K562 (cell line): ENCODE measurements around the gene CRKL. TPM values are rescaled to one million over a fixed set of nuclear protein-coding genes. Genes with fewer than 3 reads are reported as not detected.

Source experiments
- ASH1L ChIP-seq: fragments of 450-650 bp; IDR thresholded peaks from 2 replicates; pipeline ENCODE4 v1.6.1; 2018; ENCODE audit warnings: borderline replicate concordance, mild to moderate bottlenecking, low read depth; ENCODE audit not compliant: partially characterized antibody
- COPS2 ChIP-seq: fragments of 450-650 bp; conservative IDR thresholded peaks from 2 replicates; pipeline ENCODE4 v1.6.1; 2016; ENCODE audit warnings: mild to moderate bottlenecking, moderate library complexity
- FOXK2 ChIP-seq, 2 experiments: fragments of 450-650 bp; IDR thresholded peaks in 1 of 2; conservative IDR thresholded peaks in 1 of 2; 2 replicates each; pipeline ENCODE4 v1.6.1; 2016; ENCODE audit warnings: low read depth in 2 of 2, mild to moderate bottlenecking in 1 of 2
- GABPB1 ChIP-seq: sonication (generic); formaldehyde crosslinking; IDR thresholded peaks from 2 replicates; pipeline ENCODE4 v1.8.0; 2022; ENCODE audit warnings: mild to moderate bottlenecking, missing genetic modification reagents
- KLF10 ChIP-seq: fragments of 250-450 bp; sonication (Bioruptor Pico); IDR thresholded peaks from 2 replicates; pipeline ENCODE4 v1.6.1; 2021; ENCODE audit warnings: matching md5 sums
- MYBL2 ChIP-seq, 2 experiments: fragments of 450-650 bp in 1 of 2; sonication (generic) in 1 of 2; formaldehyde crosslinking in 1 of 2; IDR thresholded peaks; 2 replicates each; pipeline versions ENCODE4 v1.6.1 to v1.8.1; 2017 to 2022; ENCODE audit warnings: borderline replicate concordance in 1 of 2, inconsistent platforms in 1 of 2, low read depth in 1 of 2, mild to moderate bottlenecking in 1 of 2, missing genetic modification reagents in 1 of 2, moderate library complexity in 1 of 2
- MYC ChIP-seq, 2 experiments: fragments of 250-450 bp in 1 of 2; sonication (Bioruptor Pico) in 1 of 2; IDR thresholded peaks; 2 replicates each; pipeline versions ENCODE4 v1.5.1 to v1.6.1; 2012 to 2021; ENCODE audit warnings: low read depth in 2 of 2, borderline replicate concordance in 1 of 2, improper control_type of control experiment in 1 of 2, low read length in 1 of 2, mild to moderate bottlenecking in 1 of 2, moderate library complexity in 1 of 2
- PURB ChIP-seq: sonication (generic); formaldehyde crosslinking; IDR thresholded peaks from 2 replicates; pipeline ENCODE4 v1.9.0; 2021; ENCODE audit warnings: low read depth, mild to moderate bottlenecking, missing genetic modification reagents
- RBM34 ChIP-seq: fragments of 200-400 bp; formaldehyde crosslinking; IDR thresholded peaks from 2 replicates; pipeline ENCODE4 v1.6.1; 2018; ENCODE audit warnings: low read length, borderline replicate concordance; ENCODE audit not compliant: insufficient read depth
- TARDBP ChIP-seq: fragments of 450-650 bp; IDR thresholded peaks from 2 replicates; pipeline ENCODE4 v1.6.1; 2016
- TEAD1 ChIP-seq, 2 experiments: fragments of 450-650 bp in 1 of 2; sonication (generic) in 1 of 2; formaldehyde crosslinking; IDR thresholded peaks; 2 replicates each; pipeline versions ENCODE4 v1.4.0 to v1.8.0; 2020 to 2022; ENCODE audit warnings: mild to moderate bottlenecking in 2 of 2, missing genetic modification reagents in 1 of 2
- ZNF224 ChIP-seq: sonication (generic); formaldehyde crosslinking; IDR thresholded peaks from 2 replicates; pipeline ENCODE4 v1.8.0; 2022; ENCODE audit warnings: mild to moderate bottlenecking, missing genetic modification reagents
- ZNF445 ChIP-seq: fragments of 250-450 bp; sonication (Bioruptor Pico); IDR thresholded peaks from 2 replicates; pipeline ENCODE4 v1.4.0; 2020; ENCODE audit warnings: low read depth, mild to moderate bottlenecking, moderate library complexity
- ZNF584 ChIP-seq: fragments of 200-800 bp; sonication (Bioruptor generic); IDR thresholded peaks from 2 replicates; pipeline ENCODE4 v1.6.1; 2016; ENCODE audit warnings: low read depth, mild to moderate bottlenecking, missing genetic modification characterization, missing compliant biosample characterization
- polyA plus RNA-seq, 8 experiments: library from polyadenylated mRNA; depleted of rRNA in 4 of 8; stranded (reverse) in 5 of 8; unstranded in 3 of 8; fragments of >200 nt; fragmentation: Nextera tagmentation in 2 of 8; fragmentation: Illumina TruSeq in 1 of 8; extraction: Ambion mirVana in 2 of 8; extraction: Trizol in 1 of 8; gene quantifications; 2 replicates each; pipeline versions ENCODE4 v1.2.1 to v1.2.3, GENCODE V29; 2011 to 2014; ENCODE audit warnings: inconsistent platforms in 1 of 8, missing spikeins in 1 of 8
- total RNA-seq, 7 experiments: library from RNA; depleted of rRNA in 6 of 7; stranded (reverse); fragments of >200 nt in 6 of 7; fragmentation: Illumina TruSeq in 2 of 7; extraction: Trizol in 2 of 7; gene quantifications; 2 replicates each; pipeline versions ENCODE4 v1.2.1 to v1.2.3, GENCODE V29; 2011 to 2021; ENCODE audit warnings: low replicate concordance in 1 of 7
- TF ChIP-seq, protein P1 (sequence below): sonication (generic); formaldehyde crosslinking; IDR thresholded peaks from 2 replicates; pipeline ENCODE4 v1.8.0; 2022; ENCODE audit warnings: mild to moderate bottlenecking, missing genetic modification reagents, borderline replicate concordance
- TF ChIP-seq, protein P2 (sequence below): fragments of 250-450 bp; sonication (Bioruptor Pico); IDR thresholded peaks from 2 replicates; pipeline ENCODE4 v1.4.0; 2020
- TF ChIP-seq, protein P3 (sequence below): IDR thresholded peaks from 2 replicates; pipeline ENCODE4 v1.6.1; 2011; ENCODE audit not compliant: insufficient read length; ENCODE audit errors: extremely low read depth

Gene CRKL
- total and polyA plus RNA-seq, 9 of the 15 experiments (the other 6 are each of a cell fraction or from before 2014, with no cell fraction given), result 100 to 263 (median 124) TPM

DNA sequence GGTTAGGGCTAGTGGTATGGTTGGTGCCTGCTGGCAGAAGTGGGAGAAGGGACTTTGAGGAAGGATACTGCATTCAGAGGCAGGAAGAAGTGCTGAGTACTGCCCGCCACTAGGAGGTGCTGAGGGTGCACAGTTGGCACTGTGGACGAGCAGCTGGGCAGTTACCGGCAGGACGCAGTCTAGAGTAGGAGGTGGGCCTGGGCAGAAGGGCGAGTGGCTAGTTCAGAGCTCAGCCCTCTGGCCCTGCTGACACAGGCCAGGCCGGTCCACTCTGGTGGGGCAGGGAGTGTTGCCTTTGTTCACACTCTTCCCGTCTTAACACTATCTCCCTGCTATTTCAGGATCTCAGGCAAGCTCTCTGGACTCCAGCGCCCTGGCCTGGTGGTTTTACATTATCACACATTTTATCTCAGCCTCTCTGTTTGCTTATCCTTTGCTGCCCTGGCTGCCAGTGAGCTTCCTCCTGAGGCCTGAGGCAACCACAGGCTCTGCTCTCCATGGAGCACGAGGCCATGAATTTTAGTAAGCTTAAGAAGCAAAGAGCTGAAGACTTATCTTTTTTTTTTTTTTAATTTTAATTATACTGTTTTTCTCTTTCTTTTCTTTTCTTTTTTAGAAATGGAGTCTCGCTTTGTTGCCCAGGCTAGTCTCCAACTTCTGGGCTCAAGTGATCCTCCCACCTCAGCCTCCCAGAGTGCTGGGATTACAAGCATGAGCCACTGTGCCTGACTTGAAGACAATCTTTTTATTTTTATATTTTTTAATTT, 31.5 kb upstream of the CRKL start (continued):
- TF ChIP-seq, protein P1, sequence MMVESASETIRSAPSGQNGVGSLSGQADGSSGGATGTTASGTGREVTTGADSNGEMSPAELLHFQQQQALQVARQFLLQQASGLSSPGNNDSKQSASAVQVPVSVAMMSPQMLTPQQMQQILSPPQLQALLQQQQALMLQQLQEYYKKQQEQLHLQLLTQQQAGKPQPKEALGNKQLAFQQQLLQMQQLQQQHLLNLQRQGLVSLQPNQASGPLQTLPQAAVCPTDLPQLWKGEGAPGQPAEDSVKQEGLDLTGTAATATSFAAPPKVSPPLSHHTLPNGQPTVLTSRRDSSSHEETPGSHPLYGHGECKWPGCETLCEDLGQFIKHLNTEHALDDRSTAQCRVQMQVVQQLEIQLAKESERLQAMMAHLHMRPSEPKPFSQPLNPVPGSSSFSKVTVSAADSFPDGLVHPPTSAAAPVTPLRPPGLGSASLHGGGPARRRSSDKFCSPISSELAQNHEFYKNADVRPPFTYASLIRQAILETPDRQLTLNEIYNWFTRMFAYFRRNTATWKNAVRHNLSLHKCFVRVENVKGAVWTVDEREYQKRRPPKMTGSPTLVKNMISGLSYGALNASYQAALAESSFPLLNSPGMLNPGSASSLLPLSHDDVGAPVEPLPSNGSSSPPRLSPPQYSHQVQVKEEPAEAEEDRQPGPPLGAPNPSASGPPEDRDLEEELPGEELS (CRISPR knock-in tag), result no peak; the same call in 1 of the 2 replicates
- no peak for TF ChIP-seq COPS2
- TF ChIP-seq, protein P2, sequence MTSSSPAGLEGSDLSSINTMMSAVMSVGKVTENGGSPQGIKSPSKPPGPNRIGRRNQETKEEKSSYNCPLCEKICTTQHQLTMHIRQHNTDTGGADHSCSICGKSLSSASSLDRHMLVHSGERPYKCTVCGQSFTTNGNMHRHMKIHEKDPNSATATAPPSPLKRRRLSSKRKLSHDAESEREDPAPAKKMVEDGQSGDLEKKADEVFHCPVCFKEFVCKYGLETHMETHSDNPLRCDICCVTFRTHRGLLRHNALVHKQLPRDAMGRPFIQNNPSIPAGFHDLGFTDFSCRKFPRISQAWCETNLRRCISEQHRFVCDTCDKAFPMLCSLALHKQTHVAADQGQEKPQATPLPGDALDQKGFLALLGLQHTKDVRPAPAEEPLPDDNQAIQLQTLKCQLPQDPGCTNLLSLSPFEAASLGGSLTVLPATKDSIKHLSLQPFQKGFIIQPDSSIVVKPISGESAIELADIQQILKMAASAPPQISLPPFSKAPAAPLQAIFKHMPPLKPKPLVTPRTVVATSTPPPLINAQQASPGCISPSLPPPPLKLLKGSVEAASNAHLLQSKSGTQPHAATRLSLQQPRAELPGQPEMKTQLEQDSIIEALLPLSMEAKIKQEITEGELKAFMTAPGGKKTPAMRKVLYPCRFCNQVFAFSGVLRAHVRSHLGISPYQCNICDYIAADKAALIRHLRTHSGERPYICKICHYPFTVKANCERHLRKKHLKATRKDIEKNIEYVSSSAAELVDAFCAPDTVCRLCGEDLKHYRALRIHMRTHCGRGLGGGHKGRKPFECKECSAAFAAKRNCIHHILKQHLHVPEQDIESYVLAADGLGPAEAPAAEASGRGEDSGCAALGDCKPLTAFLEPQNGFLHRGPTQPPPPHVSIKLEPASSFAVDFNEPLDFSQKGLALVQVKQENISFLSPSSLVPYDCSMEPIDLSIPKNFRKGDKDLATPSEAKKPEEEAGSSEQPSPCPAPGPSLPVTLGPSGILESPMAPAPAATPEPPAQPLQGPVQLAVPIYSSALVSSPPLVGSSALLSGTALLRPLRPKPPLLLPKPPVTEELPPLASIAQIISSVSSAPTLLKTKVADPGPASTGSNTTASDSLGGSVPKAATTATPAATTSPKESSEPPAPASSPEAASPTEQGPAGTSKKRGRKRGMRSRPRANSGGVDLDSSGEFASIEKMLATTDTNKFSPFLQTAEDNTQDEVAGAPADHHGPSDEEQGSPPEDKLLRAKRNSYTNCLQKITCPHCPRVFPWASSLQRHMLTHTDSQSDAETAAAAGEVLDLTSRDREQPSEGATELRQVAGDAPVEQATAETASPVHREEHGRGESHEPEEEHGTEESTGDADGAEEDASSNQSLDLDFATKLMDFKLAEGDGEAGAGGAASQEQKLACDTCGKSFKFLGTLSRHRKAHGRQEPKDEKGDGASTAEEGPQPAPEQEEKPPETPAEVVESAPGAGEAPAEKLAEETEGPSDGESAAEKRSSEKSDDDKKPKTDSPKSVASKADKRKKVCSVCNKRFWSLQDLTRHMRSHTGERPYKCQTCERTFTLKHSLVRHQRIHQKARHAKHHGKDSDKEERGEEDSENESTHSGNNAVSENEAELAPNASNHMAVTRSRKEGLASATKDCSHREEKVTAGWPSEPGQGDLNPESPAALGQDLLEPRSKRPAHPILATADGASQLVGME, result peak; percentile 95
- no peak for TF ChIP-seq MYBL2 (IDR thresholded peaks at IDR 0.05; ENCODE audit: low read depth)
- TF ChIP-seq MYBL2 (CRISPR knock-in tag; IDR thresholded peaks at IDR 0.05; ENCODE audit: borderline replicate concordance), result no peak
- TF ChIP-seq RBM34, result no peak
- no peak for TF ChIP-seq PURB
- no peak for TF ChIP-seq ZNF584 (CRISPR knock-in tag)
- peak; percentile 94 for TF ChIP-seq MYC (IDR thresholded peaks at IDR 0.05; ENCODE audit: low read depth, low read length)
- TF ChIP-seq MYC (CRISPR knock-in tag; IDR thresholded peaks at IDR 0.05; ENCODE audit: borderline replicate concordance, low read depth), result peak; percentile 90
- peak; percentile 98 for TF ChIP-seq TARDBP
- TF ChIP-seq, protein P3, sequence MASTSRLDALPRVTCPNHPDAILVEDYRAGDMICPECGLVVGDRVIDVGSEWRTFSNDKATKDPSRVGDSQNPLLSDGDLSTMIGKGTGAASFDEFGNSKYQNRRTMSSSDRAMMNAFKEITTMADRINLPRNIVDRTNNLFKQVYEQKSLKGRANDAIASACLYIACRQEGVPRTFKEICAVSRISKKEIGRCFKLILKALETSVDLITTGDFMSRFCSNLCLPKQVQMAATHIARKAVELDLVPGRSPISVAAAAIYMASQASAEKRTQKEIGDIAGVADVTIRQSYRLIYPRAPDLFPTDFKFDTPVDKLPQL, result no peak
- TF ChIP-seq ASH1L, result peak; percentile 26
- TF ChIP-seq FOXK2 (conservative IDR thresholded peaks at IDR 0.05 in 1 of 2, IDR thresholded peaks at IDR 0.05 in 1 of 2; ENCODE audit: low read depth in 2 of 2), result peak; percentile 67 to 72
- TF ChIP-seq ZNF224 (CRISPR knock-in tag), result no peak
- TF ChIP-seq KLF10 (CRISPR knock-in tag), result no peak
- peak; percentile 85 for TF ChIP-seq GABPB1
- 0 out of 2 replicates have a peak, but pooled peaks have one; percentile 60 for TF ChIP-seq ZNF445 (CRISPR knock-in tag)
- TF ChIP-seq TEAD1 (CRISPR knock-in tag; IDR thresholded peaks at IDR 0.05), result peak; percentile 82 to 94; a peak in 3 of 4 replicates
